ENCODE measurements around the gene DCST1.

GRCh38 chr1:155060736-155061135 lies 27.1 kb downstream of the DCST1 start:
- TF ChIP-seq YY1 (IDR thresholded peaks at IDR 0.05; ENCODE audit: insufficient read depth, insufficient read length) (no peak), SUZ12 (IDR thresholded peaks at IDR 0.05; ENCODE audit: extremely low read depth, insufficient read depth, insufficient read length) (no peak), ZNF274 (IDR thresholded peaks at IDR 0.05; ENCODE audit: low read depth, low read length) (no peak)
